HepG2 (cell line): ENCODE measurements around the gene NDUFB4. TPM values are rescaled to one million over a fixed set of nuclear protein-coding genes. Genes with fewer than 3 reads are reported as not detected.

ENCODE experiments used
- AGO2 ChIP-seq: fragments of 200-400 bp; formaldehyde crosslinking; optimal IDR thresholded peaks from 2 replicates; pipeline ENCODE3; 2017; ENCODE audit warnings: mild to moderate bottlenecking, low read depth, low read length, moderate library complexity
- ATAD3A ChIP-seq: sonication (generic); formaldehyde crosslinking; IDR thresholded peaks from 2 replicates; pipeline ENCODE4 v1.4.0; 2020; ENCODE audit warnings: missing genetic modification reagents
- EED ChIP-seq: sonication (generic); formaldehyde crosslinking; IDR thresholded peaks from 2 replicates; pipeline ENCODE4 v1.5.0; 2020; ENCODE audit warnings: mild to moderate bottlenecking, missing genetic modification reagents
- NR2C2 ChIP-seq: sonication (generic); formaldehyde crosslinking; IDR thresholded peaks from 2 replicates; pipeline ENCODE4 v1.4.0; 2020; ENCODE audit warnings: missing genetic modification reagents, mild to moderate bottlenecking, moderate library complexity, borderline replicate concordance
- TBX3 ChIP-seq: fragments of 450-650 bp; IDR thresholded peaks from 2 replicates; pipeline ENCODE4 v1.6.1; 2017; ENCODE audit warnings: antibody characterized with exemption, mild to moderate bottlenecking, inconsistent platforms, borderline replicate concordance
- XRCC5 ChIP-seq: fragments of 200-400 bp; formaldehyde crosslinking; optimal IDR thresholded peaks from 2 replicates; pipeline ENCODE3; 2017; ENCODE audit warnings: mild to moderate bottlenecking, low read length
- ZNF543 ChIP-seq: sonication (generic); formaldehyde crosslinking; IDR thresholded peaks from 2 replicates; pipeline ENCODE4 v1.4.0; 2020; ENCODE audit warnings: mild to moderate bottlenecking, missing genetic modification reagents
- polyA plus RNA-seq, 8 experiments: library from polyadenylated mRNA; depleted of rRNA in 3 of 8; stranded (reverse) in 7 of 8; unstranded in 1 of 8; fragments of >200 nt; fragmentation: Illumina TruSeq in 4 of 8; extraction: Trizol in 4 of 8; gene quantifications; 2 replicates each; pipeline versions ENCODE4 v1.2.1 to v1.2.3, GENCODE V29; 2011 to 2016; ENCODE audit warnings: low read depth in 4 of 8, missing spikeins in 1 of 8, mixed read lengths in 1 of 8; ENCODE audit not compliant: insufficient read depth in 1 of 8
- total RNA-seq, 5 experiments: library from RNA; depleted of rRNA; stranded (reverse); fragments of >200 nt; fragmentation: Illumina TruSeq; extraction: Trizol; gene quantifications; 2 replicates each; pipeline ENCODE4 v1.2.3, GENCODE V29; 2016; ENCODE audit warnings: low read depth in 1 of 5
- TF ChIP-seq, protein P1 (sequence below): IDR thresholded peaks from 2 replicates; pipeline ENCODE4 v1.6.1; 2016; ENCODE audit warnings: mild to moderate bottlenecking, missing biosample characterization, missing genetic modification reagents
- TF ChIP-seq, protein P2 (sequence below): sonication (generic); formaldehyde crosslinking; IDR thresholded peaks from 2 replicates; pipeline ENCODE4 v1.4.0; 2020; ENCODE audit warnings: missing genetic modification reagents
- TF ChIP-seq, protein P3 (sequence below): sonication (generic); formaldehyde crosslinking; IDR thresholded peaks from 2 replicates; pipeline ENCODE4 v1.4.0; 2020; ENCODE audit warnings: missing genetic modification reagents
- TF ChIP-seq, protein P4 (sequence below): sonication (generic); formaldehyde crosslinking; IDR thresholded peaks from 2 replicates; pipeline ENCODE4 v1.4.0; 2020; ENCODE audit warnings: mild to moderate bottlenecking, missing genetic modification reagents
- TF ChIP-seq, protein P5 (sequence below): sonication (generic); formaldehyde crosslinking; IDR thresholded peaks from 2 replicates; pipeline ENCODE4 v1.4.0; 2020; ENCODE audit warnings: missing genetic modification reagents, borderline replicate concordance
- TF ChIP-seq, protein P6 (sequence below): sonication (generic); formaldehyde crosslinking; IDR thresholded peaks from 2 replicates; pipeline ENCODE4 v1.4.0; 2020; ENCODE audit warnings: missing genetic modification reagents, low read depth, mild to moderate bottlenecking, borderline replicate concordance

Gene NDUFB4
- total and polyA plus RNA-seq, 2 of the 13 experiments (the other 11 are each of a cell fraction or from before 2014, with no cell fraction given), result 115 to 116 TPM

DNA sequence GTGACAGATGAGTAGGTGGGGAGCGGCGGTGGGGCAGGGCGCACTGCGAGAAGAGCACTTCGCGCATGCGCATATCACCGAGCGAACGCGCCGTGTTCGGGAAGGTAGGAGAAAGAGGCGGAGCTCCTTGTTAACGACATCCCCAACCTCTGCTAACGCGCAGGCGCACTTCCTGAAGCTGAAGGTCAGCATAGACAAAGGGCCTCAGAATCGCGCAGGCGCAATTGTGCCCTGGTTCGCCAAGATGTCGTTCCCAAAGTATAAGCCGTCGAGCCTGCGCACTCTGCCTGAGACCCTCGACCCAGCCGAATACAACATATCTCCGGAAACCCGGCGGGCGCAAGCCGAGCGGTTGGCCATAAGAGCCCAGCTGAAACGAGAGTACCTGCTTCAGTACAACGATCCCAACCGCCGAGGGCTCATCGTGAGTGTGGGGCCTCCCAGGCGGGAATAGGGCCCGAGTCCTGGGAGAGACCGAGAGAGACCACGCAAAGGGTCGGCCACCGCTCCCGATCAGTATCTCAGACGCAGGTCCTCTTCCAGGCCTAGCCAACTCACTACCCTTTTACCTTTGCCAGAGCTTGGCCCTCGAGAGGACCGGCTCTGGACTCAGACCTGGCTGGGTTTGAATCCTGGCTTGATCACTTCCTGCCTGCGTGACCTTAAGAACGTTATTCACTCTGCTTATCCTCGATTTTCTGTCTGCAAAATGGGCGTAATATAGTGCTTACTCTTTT is at the start of gene NDUFB4 (continued):
- TF ChIP-seq, protein P1, sequence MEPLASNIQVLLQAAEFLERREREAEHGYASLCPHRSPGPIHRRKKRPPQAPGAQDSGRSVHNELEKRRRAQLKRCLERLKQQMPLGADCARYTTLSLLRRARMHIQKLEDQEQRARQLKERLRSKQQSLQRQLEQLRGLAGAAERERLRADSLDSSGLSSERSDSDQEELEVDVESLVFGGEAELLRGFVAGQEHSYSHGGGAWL (CRISPR knock-in tag), result peak; percentile 75; the same call in 1 of the 2 replicates
- TF ChIP-seq ZNF543 (CRISPR knock-in tag) (peak; percentile 81; the same call in 1 of the 2 replicates), TBX3 (no peak), ATAD3A (no peak), AGO2 (peak; percentile 41), EED (CRISPR knock-in tag) (peak; percentile 74; the same call in 1 of the 2 replicates), NR2C2 (CRISPR knock-in tag) (peak; percentile 86), XRCC5 (peak; percentile 15)
- TF ChIP-seq, protein P2, sequence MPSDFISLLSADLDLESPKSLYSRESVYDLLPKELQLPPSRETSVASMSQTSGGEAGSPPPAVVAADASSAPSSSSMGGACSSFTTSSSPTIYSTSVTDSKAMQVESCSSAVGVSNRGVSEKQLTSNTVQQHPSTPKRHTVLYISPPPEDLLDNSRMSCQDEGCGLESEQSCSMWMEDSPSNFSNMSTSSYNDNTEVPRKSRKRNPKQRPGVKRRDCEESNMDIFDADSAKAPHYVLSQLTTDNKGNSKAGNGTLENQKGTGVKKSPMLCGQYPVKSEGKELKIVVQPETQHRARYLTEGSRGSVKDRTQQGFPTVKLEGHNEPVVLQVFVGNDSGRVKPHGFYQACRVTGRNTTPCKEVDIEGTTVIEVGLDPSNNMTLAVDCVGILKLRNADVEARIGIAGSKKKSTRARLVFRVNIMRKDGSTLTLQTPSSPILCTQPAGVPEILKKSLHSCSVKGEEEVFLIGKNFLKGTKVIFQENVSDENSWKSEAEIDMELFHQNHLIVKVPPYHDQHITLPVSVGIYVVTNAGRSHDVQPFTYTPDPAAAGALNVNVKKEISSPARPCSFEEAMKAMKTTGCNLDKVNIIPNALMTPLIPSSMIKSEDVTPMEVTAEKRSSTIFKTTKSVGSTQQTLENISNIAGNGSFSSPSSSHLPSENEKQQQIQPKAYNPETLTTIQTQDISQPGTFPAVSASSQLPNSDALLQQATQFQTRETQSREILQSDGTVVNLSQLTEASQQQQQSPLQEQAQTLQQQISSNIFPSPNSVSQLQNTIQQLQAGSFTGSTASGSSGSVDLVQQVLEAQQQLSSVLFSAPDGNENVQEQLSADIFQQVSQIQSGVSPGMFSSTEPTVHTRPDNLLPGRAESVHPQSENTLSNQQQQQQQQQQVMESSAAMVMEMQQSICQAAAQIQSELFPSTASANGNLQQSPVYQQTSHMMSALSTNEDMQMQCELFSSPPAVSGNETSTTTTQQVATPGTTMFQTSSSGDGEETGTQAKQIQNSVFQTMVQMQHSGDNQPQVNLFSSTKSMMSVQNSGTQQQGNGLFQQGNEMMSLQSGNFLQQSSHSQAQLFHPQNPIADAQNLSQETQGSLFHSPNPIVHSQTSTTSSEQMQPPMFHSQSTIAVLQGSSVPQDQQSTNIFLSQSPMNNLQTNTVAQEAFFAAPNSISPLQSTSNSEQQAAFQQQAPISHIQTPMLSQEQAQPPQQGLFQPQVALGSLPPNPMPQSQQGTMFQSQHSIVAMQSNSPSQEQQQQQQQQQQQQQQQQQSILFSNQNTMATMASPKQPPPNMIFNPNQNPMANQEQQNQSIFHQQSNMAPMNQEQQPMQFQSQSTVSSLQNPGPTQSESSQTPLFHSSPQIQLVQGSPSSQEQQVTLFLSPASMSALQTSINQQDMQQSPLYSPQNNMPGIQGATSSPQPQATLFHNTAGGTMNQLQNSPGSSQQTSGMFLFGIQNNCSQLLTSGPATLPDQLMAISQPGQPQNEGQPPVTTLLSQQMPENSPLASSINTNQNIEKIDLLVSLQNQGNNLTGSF (CRISPR knock-in tag), result no peak
- TF ChIP-seq, protein P3, sequence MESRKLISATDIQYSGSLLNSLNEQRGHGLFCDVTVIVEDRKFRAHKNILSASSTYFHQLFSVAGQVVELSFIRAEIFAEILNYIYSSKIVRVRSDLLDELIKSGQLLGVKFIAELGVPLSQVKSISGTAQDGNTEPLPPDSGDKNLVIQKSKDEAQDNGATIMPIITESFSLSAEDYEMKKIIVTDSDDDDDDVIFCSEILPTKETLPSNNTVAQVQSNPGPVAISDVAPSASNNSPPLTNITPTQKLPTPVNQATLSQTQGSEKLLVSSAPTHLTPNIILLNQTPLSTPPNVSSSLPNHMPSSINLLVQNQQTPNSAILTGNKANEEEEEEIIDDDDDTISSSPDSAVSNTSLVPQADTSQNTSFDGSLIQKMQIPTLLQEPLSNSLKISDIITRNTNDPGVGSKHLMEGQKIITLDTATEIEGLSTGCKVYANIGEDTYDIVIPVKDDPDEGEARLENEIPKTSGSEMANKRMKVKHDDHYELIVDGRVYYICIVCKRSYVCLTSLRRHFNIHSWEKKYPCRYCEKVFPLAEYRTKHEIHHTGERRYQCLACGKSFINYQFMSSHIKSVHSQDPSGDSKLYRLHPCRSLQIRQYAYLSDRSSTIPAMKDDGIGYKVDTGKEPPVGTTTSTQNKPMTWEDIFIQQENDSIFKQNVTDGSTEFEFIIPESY (CRISPR knock-in tag), result peak; percentile 29; the same call in 1 of the 2 replicates
- TF ChIP-seq, protein P4, sequence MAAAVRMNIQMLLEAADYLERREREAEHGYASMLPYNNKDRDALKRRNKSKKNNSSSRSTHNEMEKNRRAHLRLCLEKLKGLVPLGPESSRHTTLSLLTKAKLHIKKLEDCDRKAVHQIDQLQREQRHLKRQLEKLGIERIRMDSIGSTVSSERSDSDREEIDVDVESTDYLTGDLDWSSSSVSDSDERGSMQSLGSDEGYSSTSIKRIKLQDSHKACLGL (CRISPR knock-in tag), result no peak
- TF ChIP-seq, protein P5, sequence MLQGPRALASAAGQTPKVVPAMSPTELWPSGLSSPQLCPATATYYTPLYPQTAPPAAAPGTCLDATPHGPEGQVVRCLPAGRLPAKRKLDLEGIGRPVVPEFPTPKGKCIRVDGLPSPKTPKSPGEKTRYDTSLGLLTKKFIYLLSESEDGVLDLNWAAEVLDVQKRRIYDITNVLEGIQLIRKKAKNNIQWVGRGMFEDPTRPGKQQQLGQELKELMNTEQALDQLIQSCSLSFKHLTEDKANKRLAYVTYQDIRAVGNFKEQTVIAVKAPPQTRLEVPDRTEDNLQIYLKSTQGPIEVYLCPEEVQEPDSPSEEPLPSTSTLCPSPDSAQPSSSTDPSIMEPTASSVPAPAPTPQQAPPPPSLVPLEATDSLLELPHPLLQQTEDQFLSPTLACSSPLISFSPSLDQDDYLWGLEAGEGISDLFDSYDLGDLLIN (CRISPR knock-in tag), result no peak
- TF ChIP-seq, protein P6, sequence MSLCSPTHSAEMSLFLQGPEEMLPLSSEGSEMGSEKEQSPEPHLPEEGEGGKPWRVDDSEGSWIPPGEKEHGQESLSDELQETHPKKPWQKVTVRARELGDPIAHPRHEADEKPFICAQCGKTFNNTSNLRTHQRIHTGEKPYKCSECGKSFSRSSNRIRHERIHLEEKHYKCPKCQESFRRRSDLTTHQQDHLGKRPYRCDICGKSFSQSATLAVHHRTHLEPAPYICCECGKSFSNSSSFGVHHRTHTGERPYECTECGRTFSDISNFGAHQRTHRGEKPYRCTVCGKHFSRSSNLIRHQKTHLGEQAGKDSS (CRISPR knock-in tag), result peak; percentile 99
